HepG2 (cell line): ENCODE data around the gene TAP1. TPM values are rescaled to one million over a fixed set of nuclear protein-coding genes. Genes with fewer than 3 reads are reported as not detected.

Source experiments
- AHR ChIP-seq: IDR thresholded peaks from 2 replicates; pipeline ENCODE4 v1.6.1; 2018; ENCODE audit warnings: missing genetic modification reagents, missing compliant biosample characterization
- ATF4 ChIP-seq, 2 experiments: fragments of 450-650 bp in 1 of 2; sonication (generic) in 1 of 2; formaldehyde crosslinking; IDR thresholded peaks; 2 replicates each; pipeline versions ENCODE4 v1.5.0 to v1.8.0; 2020 to 2022; ENCODE audit warnings: mild to moderate bottlenecking in 1 of 2, missing genetic modification reagents in 1 of 2
- BORCS8-MEF2B ChIP-seq: sonication (generic); formaldehyde crosslinking; IDR thresholded peaks from 2 replicates; pipeline ENCODE4 v1.8.0; 2022; ENCODE audit warnings: mild to moderate bottlenecking, missing genetic modification reagents
- CHCHD3 ChIP-seq: sonication (generic); formaldehyde crosslinking; IDR thresholded peaks from 2 replicates; pipeline ENCODE4 v1.8.0; 2022; ENCODE audit warnings: mild to moderate bottlenecking, missing genetic modification reagents, moderate library complexity
- GFI1 ChIP-seq: sonication (generic); formaldehyde crosslinking; IDR thresholded peaks from 2 replicates; pipeline ENCODE4 v1.5.0; 2020; ENCODE audit warnings: missing genetic modification reagents, mild to moderate bottlenecking, borderline replicate concordance
- IKZF4 ChIP-seq: sonication (generic); formaldehyde crosslinking; IDR thresholded peaks from 2 replicates; pipeline ENCODE4 v1.5.1; 2020; ENCODE audit warnings: borderline replicate concordance, mild to moderate bottlenecking, low read depth, missing genetic modification reagents; ENCODE audit errors: not compliant biosample characterization
- MEIS2 ChIP-seq: sonication (generic); formaldehyde crosslinking; IDR thresholded peaks from 2 replicates; pipeline ENCODE4 v1.9.0; 2021; ENCODE audit warnings: mild to moderate bottlenecking, missing genetic modification reagents
- MTERF4 ChIP-seq: sonication (generic); formaldehyde crosslinking; IDR thresholded peaks from 2 replicates; pipeline ENCODE4 v1.8.0; 2023; ENCODE audit warnings: mild to moderate bottlenecking, missing genetic modification reagents
- PCBP2 ChIP-seq: fragments of 200-400 bp; formaldehyde crosslinking; optimal IDR thresholded peaks from 2 replicates; pipeline ENCODE3; 2018; ENCODE audit warnings: low read length, low read depth; ENCODE audit not compliant: poor library complexity, severe bottlenecking
- SNRNP70 ChIP-seq: fragments of 200-400 bp; formaldehyde crosslinking; IDR thresholded peaks from 2 replicates; pipeline ENCODE4 v1.6.1; 2017; ENCODE audit warnings: mild to moderate bottlenecking, low read depth, low read length, moderate library complexity
- TCF12 ChIP-seq, 2 experiments: fragments of 450-650 bp in 1 of 2; sonication (generic) in 1 of 2; formaldehyde crosslinking in 1 of 2; IDR thresholded peaks; 2 replicates each; pipeline versions ENCODE4 v1.6.1 to v1.8.0; 2017 to 2022; ENCODE audit warnings: antibody characterized with exemption in 1 of 2, mild to moderate bottlenecking in 1 of 2, missing genetic modification reagents in 1 of 2, moderate library complexity in 1 of 2
- ZBED4 ChIP-seq: sonication (generic); formaldehyde crosslinking; IDR thresholded peaks from 2 replicates; pipeline ENCODE4 v1.4.0; 2020; ENCODE audit warnings: missing genetic modification reagents, borderline replicate concordance
- ZBTB37 ChIP-seq: sonication (generic); formaldehyde crosslinking; IDR thresholded peaks from 2 replicates; pipeline ENCODE4 v1.4.0; 2020; ENCODE audit warnings: mild to moderate bottlenecking, missing genetic modification reagents
- ZIK1 ChIP-seq: sonication (generic); formaldehyde crosslinking; IDR thresholded peaks from 2 replicates; pipeline ENCODE4 v1.5.0; 2020; ENCODE audit warnings: mild to moderate bottlenecking, low read depth, missing genetic modification reagents, borderline replicate concordance
- ZNF713 ChIP-seq: sonication (generic); formaldehyde crosslinking; IDR thresholded peaks from 2 replicates; pipeline ENCODE4 v1.4.0; 2020; ENCODE audit warnings: mild to moderate bottlenecking, missing genetic modification reagents
- ZNF83 ChIP-seq: sonication (generic); formaldehyde crosslinking; IDR thresholded peaks from 2 replicates; pipeline ENCODE4 v1.4.0; 2020; ENCODE audit warnings: missing genetic modification reagents, mild to moderate bottlenecking, borderline replicate concordance
- ZZZ3 ChIP-seq: sonication (generic); formaldehyde crosslinking; IDR thresholded peaks from 2 replicates; pipeline ENCODE4 v1.4.0; 2020; ENCODE audit warnings: missing genetic modification reagents, mild to moderate bottlenecking, borderline replicate concordance
- polyA plus RNA-seq, 8 experiments: library from polyadenylated mRNA; depleted of rRNA in 3 of 8; stranded (reverse) in 7 of 8; unstranded in 1 of 8; fragments of >200 nt; fragmentation: Illumina TruSeq in 4 of 8; extraction: Trizol in 4 of 8; gene quantifications; 2 replicates each; pipeline versions ENCODE4 v1.2.1 to v1.2.3, GENCODE V29; 2011 to 2016; ENCODE audit warnings: low read depth in 4 of 8, missing spikeins in 1 of 8, mixed read lengths in 1 of 8; ENCODE audit not compliant: insufficient read depth in 1 of 8
- total RNA-seq, 5 experiments: library from RNA; depleted of rRNA; stranded (reverse); fragments of >200 nt; fragmentation: Illumina TruSeq; extraction: Trizol; gene quantifications; 2 replicates each; pipeline ENCODE4 v1.2.3, GENCODE V29; 2016; ENCODE audit warnings: low read depth in 1 of 5

The TAP1 gene
- total and polyA plus RNA-seq, 2 of the 13 experiments (the other 11 are each of a cell fraction or from before 2014, with no cell fraction given): 31.2 to 52.2 TPM

- TF ChIP-seq ZBED4 (CRISPR knock-in tag): 0 out of 2 replicates have a peak, but pooled peaks have one; percentile 1
- 0 out of 2 replicates have a peak, but pooled peaks have one; percentile 33 for TF ChIP-seq MTERF4 (CRISPR knock-in tag)
- TF ChIP-seq GFI1 (CRISPR knock-in tag): peak; percentile 10; the same call in 1 of the 2 replicates
- peak; percentile 0; the same call in 1 of the 2 replicates for TF ChIP-seq ZNF83 (CRISPR knock-in tag)
- TF ChIP-seq SNRNP70: no peak
- TF ChIP-seq ZNF713: 0 out of 2 replicates have a peak, but pooled peaks have one; percentile 2
- peak; percentile 7 for TF ChIP-seq IKZF4 (CRISPR knock-in tag)
- TF ChIP-seq PCBP2: no peak
- 0 out of 2 replicates have a peak, but pooled peaks have one; percentile 4 for TF ChIP-seq BORCS8-MEF2B (CRISPR knock-in tag)
- TF ChIP-seq AHR (CRISPR knock-in tag): no peak; the same call in 1 of the 2 replicates
- TF ChIP-seq ZZZ3: no peak
- TF ChIP-seq ZIK1: 0 out of 2 replicates have a peak, but pooled peaks have one; percentile 13
- TF ChIP-seq CHCHD3: 0 out of 2 replicates have a peak, but pooled peaks have one; percentile 57
- 0 out of 2 replicates have a peak, but pooled peaks have one; percentile 8 for TF ChIP-seq ZBTB37 (CRISPR knock-in tag)
- TF ChIP-seq MEIS2 (CRISPR knock-in tag): no peak
- TF ChIP-seq ATF4 (CRISPR knock-in tag; IDR thresholded peaks at IDR 0.05): no peak
- no peak for TF ChIP-seq TCF12 (IDR thresholded peaks at IDR 0.05)
- no peak for TF ChIP-seq TCF12 (CRISPR knock-in tag; IDR thresholded peaks at IDR 0.05)
Observed at GRCh38 chr6:32895006-32895345, 41.5 kb upstream of the TAP1 start (continued).
